ENCODE data around the gene PPP2R3A. TPM values are rescaled to one million over a fixed set of nuclear protein-coding genes. Genes with fewer than 3 reads are reported as not detected.

The PPP2R3A gene
- total and polyA plus RNA-seq, 2 of the 4 experiments (the other 2 are of a cell fraction) = 11.3 to 37.3 TPM

DNA sequence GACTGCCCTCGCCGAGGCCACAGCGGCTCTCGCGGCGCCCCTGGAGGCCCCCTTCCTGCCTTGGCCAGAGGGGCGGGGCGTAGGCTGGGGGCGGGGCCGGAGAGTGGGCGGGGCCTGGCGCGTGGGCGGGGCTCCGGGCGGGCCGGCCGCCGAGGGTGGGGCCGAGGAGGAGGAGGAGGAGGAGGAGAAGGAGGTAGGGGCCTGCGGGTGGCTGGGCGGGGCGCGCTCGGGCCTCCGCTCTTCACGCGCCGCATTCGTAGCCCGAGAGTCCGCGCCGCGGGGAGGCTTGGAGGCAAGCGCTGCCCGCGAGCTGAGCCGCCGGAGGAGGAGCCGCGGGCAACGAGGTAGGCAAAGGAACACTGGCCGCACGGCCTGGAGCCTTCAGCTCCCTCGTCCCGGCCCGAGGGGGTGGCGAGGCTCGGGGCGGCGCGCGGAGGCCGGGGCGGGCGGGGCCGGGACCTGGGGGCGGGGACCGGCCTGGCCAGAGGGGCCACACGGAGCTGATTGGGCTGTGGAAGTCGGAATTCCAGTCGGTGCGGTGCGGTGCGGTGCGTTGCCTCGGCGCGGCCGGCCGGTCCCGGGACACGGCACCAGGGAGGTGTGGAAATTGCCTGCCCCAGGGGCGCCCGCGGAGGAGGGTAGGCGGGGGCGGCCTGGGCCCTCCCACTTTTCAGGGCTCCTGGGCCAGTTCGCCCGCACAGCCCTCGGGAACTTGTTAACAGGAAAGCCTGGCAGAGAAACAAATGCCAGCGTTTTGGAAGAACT is at the start of gene PPP2R3A (continued):
- TF ChIP-seq, protein P1, sequence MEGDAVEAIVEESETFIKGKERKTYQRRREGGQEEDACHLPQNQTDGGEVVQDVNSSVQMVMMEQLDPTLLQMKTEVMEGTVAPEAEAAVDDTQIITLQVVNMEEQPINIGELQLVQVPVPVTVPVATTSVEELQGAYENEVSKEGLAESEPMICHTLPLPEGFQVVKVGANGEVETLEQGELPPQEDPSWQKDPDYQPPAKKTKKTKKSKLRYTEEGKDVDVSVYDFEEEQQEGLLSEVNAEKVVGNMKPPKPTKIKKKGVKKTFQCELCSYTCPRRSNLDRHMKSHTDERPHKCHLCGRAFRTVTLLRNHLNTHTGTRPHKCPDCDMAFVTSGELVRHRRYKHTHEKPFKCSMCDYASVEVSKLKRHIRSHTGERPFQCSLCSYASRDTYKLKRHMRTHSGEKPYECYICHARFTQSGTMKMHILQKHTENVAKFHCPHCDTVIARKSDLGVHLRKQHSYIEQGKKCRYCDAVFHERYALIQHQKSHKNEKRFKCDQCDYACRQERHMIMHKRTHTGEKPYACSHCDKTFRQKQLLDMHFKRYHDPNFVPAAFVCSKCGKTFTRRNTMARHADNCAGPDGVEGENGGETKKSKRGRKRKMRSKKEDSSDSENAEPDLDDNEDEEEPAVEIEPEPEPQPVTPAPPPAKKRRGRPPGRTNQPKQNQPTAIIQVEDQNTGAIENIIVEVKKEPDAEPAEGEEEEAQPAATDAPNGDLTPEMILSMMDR (conservative IDR thresholded peaks at IDR 0.05; ENCODE audit: low read depth, low read length) = 0 out of 2 replicates have a peak, but pooled peaks have one; percentile 0
- TF ChIP-seq MXI1 (IDR thresholded peaks at IDR 0.05; ENCODE audit: borderline replicate concordance, low read depth, low read length) = peak; percentile 50; the same call in 1 of the 2 replicates
- no peak for TF ChIP-seq RCOR1 (IDR thresholded peaks at IDR 0.05; ENCODE audit: insufficient replicate concordance, low read length)
- TF ChIP-seq, protein P2, sequence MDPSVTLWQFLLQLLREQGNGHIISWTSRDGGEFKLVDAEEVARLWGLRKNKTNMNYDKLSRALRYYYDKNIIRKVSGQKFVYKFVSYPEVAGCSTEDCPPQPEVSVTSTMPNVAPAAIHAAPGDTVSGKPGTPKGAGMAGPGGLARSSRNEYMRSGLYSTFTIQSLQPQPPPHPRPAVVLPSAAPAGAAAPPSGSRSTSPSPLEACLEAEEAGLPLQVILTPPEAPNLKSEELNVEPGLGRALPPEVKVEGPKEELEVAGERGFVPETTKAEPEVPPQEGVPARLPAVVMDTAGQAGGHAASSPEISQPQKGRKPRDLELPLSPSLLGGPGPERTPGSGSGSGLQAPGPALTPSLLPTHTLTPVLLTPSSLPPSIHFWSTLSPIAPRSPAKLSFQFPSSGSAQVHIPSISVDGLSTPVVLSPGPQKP (IDR thresholded peaks at IDR 0.05; ENCODE audit: borderline replicate concordance, low read depth, low read length) = no peak
- peak; percentile 99 for TF ChIP-seq MAZ (IDR thresholded peaks at IDR 0.05; ENCODE audit: borderline replicate concordance, low read depth, low read length)
- TF ChIP-seq NFE2L2 (IDR thresholded peaks at IDR 0.05; ENCODE audit: low read depth, low read length) = no peak
- no peak for TF ChIP-seq MAFK (IDR thresholded peaks at IDR 0.05; ENCODE audit: low read depth, low read length)
- TF ChIP-seq BHLHE40 (IDR thresholded peaks at IDR 0.05; ENCODE audit: low read depth, low read length) = no peak
